Panc1 (cell line): Measurements from ENCODE around the gene TMUB2.

Experiments used
- POLR2AphosphoS5 ChIP-seq: IDR thresholded peaks from 2 replicates; pipeline ENCODE4 v1.6.1; 2012; ENCODE audit warnings: mild to moderate bottlenecking, low read depth, low read length, moderate library complexity
- SIN3A ChIP-seq: IDR thresholded peaks from 2 replicates; pipeline ENCODE4 v1.6.1; 2012; ENCODE audit warnings: low read depth, mild to moderate bottlenecking, low read length, moderate library complexity, borderline replicate concordance; ENCODE audit not compliant: insufficient read depth
- TF ChIP-seq, protein P1 (sequence below): fragments of 450-650 bp; IDR thresholded peaks from 2 replicates; pipeline ENCODE4 v1.5.1; 2017; ENCODE audit warnings: mild to moderate bottlenecking

DNA sequence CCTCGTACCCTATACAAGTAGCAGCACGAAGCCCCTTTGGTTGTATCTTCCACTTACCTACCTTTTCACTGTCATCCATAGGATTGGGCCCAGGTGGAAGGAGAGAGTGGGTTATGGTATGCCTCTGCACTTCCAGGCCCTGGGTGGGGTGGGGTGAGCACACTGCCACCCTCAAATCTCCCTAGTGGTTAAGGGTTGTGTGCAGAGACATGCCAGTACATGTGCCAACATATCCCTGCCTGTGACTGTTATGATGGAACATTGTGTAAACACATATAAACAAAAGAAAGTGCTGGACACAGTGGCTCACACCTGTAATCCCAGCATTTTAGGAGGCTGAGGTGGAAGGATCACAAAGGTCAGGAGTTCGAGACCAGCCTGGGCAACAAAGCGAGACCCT, 33.9 kb upstream of the TMUB2 start:
- TF ChIP-seq SIN3A, result no peak
- TF ChIP-seq POLR2AphosphoS5, result no peak
- TF ChIP-seq, protein P1, sequence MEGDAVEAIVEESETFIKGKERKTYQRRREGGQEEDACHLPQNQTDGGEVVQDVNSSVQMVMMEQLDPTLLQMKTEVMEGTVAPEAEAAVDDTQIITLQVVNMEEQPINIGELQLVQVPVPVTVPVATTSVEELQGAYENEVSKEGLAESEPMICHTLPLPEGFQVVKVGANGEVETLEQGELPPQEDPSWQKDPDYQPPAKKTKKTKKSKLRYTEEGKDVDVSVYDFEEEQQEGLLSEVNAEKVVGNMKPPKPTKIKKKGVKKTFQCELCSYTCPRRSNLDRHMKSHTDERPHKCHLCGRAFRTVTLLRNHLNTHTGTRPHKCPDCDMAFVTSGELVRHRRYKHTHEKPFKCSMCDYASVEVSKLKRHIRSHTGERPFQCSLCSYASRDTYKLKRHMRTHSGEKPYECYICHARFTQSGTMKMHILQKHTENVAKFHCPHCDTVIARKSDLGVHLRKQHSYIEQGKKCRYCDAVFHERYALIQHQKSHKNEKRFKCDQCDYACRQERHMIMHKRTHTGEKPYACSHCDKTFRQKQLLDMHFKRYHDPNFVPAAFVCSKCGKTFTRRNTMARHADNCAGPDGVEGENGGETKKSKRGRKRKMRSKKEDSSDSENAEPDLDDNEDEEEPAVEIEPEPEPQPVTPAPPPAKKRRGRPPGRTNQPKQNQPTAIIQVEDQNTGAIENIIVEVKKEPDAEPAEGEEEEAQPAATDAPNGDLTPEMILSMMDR, result no peak
